ENCODE data around the gene SMAD7.
A peak's percentile ranks its signal among the peaks of the same experiment; 100 is the strongest.

The SMAD7 gene

DNA sequence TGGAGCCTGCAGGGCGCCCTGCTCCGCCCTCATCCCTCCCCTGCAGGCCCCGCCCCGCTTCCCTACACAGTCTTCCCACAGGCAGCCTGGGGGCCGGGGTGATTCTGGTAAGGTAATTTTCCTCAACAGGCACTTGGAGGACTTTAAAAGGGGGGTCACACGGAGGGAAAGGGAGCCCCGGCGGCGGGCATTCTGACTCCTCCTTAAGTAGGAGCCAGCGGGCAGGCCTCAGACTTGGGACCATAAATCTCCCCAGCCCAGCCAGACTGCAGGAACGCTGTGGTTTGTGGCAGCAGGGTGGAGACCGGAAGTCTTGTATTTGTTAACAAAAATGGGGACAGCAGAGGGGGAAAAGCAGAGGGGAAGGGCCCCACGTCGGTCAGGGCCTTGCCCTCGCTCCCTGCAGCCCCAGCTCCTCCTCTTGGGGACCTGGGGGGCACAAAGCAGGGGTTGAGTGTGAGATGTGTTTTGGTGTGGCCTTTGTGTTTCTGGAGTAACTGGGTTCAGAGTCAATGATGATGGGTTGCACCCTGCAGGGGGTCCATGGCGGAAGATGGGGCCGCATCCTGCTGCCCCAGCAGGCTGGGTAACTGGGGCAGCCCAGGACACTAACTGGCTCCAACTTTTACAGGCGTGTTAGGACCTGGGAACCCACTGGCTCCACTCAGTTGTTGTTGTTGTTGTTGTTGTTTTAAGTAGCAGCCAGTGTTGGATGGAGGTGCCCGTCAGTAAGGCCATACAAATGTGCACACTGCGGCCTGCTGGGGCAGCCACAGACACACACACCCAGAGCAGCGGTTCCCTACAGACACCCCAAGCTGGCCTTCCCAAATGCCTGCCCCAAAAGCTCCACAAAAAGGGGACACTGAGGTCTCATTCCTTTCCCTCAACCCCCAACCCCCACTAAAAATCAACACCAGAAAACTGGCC, 27.7 kb downstream of the SMAD7 start:
- H3K27me3 Mint-ChIP-seq = no peaks in the 10 kb centered on the region
- H3K27ac Mint-ChIP-seq = peak overlapping the region; percentile 51
- no peaks in the 10 kb centered on the region for H3K9me3 Mint-ChIP-seq
- peak overlapping the region; percentile 78 for H3K4me3 Mint-ChIP-seq
- H3K36me3 Mint-ChIP-seq = peaks cover 12% of the 10 kb centered on the region
- H3K4me1 Mint-ChIP-seq = peaks cover 61% of the 10 kb centered on the region

DNA sequence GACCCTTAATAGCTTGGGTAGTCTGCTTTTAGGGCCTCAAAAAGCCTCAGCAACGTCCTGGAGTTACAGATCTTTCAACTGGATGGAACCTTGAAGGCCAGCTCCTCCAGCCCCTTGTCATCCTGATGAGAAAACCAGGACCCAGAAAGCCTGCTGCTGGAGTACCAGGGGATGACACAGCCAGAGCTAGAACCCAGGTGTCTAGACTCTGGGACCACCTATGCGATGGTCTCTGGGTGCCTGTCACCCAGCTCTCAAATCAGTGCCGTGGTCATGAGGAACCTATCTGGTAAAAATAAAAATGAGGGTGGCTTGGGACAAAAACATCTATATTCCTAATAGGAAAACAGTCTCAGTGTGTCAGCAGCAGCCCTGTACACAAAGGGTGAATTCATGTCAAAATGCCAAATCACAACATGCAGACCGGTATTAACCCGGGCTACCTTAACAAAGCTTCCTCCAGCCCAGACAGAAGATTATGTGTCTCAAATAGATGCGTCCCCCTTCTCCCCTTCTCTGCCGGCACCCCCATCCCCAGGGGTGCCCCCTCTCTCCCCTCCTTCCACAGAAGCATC, 28.5 kb downstream of the SMAD7 start:
- H3K27me3 Mint-ChIP-seq = no peaks in the 10 kb centered on the region
- H3K9me3 Mint-ChIP-seq = no peaks in the 10 kb centered on the region
- peaks cover 54% of the 10 kb centered on the region for H3K4me1 Mint-ChIP-seq
- H3K36me3 Mint-ChIP-seq = peaks cover 12% of the 10 kb centered on the region
- peak overlapping the region; percentile 78 for H3K4me3 Mint-ChIP-seq
- H3K27ac Mint-ChIP-seq = no peak overlapping the region

DNA sequence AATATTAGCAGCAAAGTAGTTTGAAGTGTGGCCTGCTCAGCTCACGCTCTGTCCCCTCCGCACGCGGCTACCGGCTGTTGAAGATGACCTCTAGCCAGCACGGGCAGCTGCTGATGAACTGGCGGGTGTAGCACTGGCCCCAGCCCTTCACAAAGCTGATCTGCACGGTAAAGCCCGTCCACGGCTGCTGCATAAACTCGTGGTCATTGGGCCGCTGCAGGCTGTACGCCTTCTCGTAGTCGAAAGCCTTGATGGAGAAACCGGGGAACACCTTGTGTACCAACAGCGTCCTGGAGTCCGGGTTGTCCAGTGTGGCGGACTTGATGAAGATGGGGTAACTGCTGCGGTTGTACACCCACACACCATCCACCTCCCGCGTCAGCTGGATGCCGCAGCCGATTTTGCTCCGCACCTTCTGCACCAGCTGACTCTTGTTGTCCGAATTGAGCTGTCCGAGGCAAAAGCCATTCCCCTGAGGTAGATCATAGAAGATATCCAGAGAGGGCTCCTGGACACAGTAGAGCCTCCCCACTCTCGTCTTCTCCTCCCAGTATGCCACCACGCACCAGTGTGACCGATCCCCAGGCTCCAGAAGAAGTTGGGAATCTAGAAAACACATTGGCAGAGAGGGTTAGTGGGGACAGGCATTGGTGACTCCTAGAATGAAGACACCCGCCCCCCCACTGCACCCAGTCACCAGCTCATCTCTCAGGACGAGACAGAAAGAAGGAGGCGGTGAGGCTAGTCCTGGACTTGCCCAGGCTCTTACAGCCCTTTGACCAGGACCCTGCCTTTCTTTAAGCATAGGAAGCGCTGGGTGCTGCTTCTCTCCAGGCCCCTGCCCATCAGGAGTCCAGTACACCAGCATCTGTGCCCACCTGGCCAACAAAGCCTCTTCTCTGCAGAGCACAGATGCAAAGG, 29.2 kb downstream of the SMAD7 start:
- Mint-ChIP-seq H3K27me3 (no peaks in the 10 kb centered on the region), H3K9me3 (no peaks in the 10 kb centered on the region), H3K27ac (no peak overlapping the region), H3K36me3 (peaks cover 7% of the 10 kb centered on the region), H3K4me3 (no peak overlapping the region), H3K4me1 (peaks cover 46% of the 10 kb centered on the region)

DNA sequence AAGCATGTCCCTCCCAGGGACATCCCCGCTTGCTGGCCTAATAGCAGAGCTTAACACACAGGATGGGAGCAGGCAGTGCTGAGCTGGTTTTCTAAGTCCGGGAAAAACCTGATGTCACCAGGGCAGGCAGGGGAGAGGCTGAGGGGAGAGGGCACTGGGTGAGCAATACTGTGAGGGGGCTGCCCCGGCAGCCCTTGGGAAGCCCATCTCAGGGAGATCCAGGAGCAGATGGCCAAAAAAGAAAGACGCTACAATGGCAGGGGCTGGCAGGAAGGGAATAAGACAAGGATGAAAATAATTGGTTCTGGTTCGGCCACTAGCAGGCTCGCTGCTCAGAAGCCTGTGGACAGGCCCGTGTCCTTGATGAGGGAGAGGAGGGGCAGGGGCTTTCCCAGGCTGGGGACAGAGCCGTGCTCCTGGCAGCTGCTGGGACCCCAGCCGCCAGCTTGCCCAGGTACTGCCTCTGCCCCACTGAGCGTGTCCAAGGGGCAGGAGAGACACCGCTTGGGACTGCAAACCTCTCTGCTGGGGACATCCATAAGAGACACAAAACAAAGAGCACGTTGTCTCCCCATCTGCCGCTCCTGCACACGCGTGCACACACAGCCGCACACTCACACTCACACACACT, 30.2 kb downstream of the SMAD7 start:
- Mint-ChIP-seq H3K27ac (no peak overlapping the region), H3K4me1 (peaks cover 41% of the 10 kb centered on the region), H3K4me3 (no peak overlapping the region), H3K27me3 (no peaks in the 10 kb centered on the region), H3K9me3 (no peaks in the 10 kb centered on the region), H3K36me3 (peaks cover 7% of the 10 kb centered on the region)

DNA sequence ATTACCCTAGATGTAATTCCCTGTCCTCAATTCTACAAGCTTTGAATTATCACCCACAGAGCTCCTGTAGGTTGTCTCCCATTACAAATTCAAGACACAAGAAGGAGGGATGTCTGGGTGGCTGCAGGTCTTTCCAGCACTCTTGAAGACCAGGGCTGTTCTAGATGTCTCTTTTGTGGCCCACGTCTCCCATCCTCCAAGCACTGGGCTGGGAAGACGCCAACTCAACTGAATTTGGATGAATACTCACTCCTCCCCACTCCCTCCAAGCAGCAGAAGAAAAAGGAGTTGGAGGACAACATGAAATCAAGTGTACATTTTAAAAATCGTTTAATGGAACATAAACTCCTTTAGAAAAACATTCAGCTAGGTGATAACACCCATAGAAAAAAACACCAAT, 31.2 kb downstream of the SMAD7 start:
- Mint-ChIP-seq H3K4me3 (no peak overlapping the region), H3K27me3 (no peaks in the 10 kb centered on the region), H3K4me1 (peaks cover 32% of the 10 kb centered on the region), H3K36me3 (peaks cover 7% of the 10 kb centered on the region), H3K27ac (no peak overlapping the region), H3K9me3 (no peaks in the 10 kb centered on the region)

DNA sequence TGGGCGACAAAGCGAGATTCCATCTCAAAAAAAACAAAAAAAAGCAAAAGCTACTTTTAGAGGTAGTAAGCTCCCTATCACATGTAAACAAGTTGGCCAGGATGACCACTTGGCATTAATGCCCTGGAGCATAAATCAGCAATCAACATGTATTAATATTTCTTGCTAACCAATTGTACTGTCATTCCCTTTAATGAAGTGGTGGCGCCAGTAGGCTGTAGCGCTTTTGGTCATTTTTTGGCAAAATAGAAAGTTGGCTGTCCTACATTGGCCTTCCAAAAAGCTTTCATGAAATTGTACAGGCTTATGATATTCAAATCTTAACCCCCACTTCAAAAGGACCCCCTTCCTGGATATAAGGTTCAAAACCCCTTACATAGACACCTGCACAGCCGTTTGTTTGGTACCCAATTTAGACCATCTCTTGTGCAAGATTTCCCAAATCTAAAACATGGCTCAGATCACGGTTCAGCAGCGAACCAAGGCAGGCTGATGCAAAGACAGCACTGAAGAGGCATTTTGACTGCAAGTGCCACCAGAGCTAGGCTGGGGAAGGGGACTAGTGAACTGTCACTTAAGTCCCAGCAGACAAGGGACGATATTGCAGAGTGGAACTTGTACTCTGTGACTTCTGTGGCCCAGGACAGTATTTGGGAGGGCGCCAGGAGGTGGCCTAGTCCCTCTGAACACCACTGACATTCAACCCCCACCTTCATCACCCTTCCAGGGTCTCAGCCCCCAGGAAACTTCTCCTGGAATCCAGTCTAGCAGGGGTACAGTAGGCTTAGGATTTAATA, 31.9 kb downstream of the SMAD7 start:
- Mint-ChIP-seq H3K4me3 (no peak overlapping the region), H3K36me3 (peaks cover 7% of the 10 kb centered on the region), H3K9me3 (no peaks in the 10 kb centered on the region), H3K4me1 (peaks cover 25% of the 10 kb centered on the region), H3K27me3 (no peaks in the 10 kb centered on the region), H3K27ac (no peak overlapping the region)

DNA sequence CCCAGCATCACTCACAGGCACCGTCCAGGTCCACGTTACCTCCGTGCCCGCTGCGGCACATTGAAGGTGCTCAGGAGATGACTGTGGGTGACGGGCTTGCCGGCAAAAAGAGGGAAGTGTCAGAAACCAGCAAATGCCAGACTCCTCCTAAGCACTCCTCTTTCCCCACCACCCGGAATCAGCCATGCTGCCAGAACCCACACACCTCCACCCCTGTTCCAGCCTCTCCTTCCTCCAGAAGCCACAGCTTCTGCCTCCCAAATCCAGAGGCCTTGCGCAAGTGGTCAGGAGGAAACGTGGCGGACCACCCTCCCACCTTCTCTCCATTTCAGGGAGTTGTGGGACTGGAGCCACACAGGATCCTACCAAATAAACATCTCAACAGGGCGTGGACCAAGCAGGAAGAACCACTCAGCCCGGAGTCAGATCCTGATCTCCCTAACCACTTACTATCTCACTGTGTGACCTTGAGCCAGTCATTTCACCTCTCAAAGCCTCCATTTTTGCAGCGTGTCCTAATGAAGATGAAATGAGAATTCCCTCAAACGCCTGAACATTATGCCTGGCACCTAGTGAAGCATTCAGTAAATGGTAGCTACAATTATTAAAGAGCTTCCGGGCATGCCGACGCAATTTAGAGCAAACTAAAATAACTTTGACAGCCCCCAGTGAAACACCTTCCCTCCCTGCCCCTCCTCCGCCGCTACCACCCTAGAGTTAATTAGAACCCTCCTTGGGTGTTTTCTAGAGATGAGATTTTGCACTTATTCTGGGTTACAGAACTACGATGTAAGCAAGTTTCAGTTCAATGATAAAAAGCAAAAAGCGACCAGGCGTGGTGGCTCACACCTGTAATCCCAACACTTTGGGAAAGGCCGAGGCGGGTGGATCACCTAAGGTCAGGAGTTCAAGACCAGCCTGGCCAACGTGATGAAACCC, 32.9 kb downstream of the SMAD7 start:
- Mint-ChIP-seq H3K9me3 (no peaks in the 10 kb centered on the region), H3K27me3 (no peaks in the 10 kb centered on the region), H3K27ac (no peak overlapping the region), H3K36me3 (peaks cover 6% of the 10 kb centered on the region), H3K4me3 (no peak overlapping the region), H3K4me1 (peaks cover 20% of the 10 kb centered on the region)

DNA sequence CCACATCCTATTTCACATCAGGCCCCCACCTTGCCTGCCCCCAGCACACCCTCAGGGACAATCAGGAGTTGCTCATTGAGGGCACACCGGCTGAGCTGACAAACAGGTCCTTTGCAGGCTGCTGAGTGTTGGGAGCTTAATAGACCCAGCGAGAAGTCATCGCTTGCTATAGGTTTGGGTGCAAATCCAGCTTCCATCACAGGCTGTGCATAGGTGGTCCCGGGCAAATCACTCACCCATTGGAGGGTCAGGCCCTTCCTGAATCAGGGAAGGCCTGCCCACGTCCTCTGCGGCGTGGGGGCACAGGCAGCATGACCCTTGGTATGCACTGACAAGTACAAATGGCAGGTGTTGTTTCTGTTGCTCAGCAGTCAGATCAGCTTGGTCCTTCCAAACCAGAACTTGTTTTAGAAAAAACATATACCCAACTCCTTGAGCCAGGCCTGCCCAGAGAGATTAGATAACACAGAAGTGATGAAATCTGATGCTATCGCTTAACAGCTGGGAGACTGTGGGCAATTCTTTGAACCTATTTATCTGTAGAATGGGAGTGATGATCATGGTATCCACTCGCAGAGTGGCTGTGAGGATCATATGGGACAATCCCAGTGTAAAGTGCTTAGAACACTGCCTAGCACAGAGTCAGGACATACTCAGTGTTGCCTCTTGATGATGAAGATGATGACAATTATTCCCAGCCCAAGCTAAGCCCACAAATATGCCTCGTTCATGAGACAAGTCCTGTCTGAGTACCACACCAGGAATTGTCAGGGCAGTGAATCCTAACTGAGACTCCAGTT, 34.9 kb downstream of the SMAD7 start:
- Mint-ChIP-seq H3K4me1 (peaks cover 12% of the 10 kb centered on the region), H3K36me3 (peaks cover 4% of the 10 kb centered on the region), H3K27ac (no peak overlapping the region), H3K4me3 (no peak overlapping the region), H3K27me3 (no peaks in the 10 kb centered on the region), H3K9me3 (no peaks in the 10 kb centered on the region)

DNA sequence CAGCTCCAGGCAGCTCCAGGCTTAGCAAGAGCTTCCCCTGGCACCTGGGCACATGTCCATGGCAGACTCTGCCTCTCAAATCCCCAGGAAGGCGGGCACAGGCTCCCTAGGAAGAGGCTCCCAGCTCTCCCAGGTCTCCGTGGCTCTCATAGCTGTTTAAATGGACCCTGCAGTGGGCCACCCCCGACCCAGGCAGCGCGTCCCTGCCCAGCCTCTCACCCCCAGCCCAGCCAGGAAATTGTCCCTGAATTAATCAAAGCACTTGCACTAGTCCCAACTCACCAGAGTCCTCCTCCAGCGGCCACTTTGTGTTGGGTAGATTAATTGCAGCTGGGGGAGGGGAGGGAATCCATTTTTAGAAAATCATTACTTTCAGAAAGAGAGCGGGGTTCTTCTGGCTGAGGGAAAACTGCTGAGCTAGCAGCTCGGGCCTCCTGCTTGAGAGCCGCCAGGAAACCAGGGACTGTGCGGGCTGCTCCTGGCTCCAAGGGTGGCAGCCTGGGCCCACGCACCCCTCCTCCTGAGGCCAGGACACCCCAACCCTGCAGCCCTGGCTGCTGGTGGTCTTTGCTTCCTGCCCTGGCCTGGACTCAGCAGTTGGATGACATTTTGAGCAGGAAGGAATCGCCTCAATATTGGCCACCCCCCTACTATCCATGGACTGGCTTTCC, 36.0 kb downstream of the SMAD7 start:
- no peaks in the 10 kb centered on the region for H3K36me3 Mint-ChIP-seq
- peaks cover 16% of the 10 kb centered on the region for H3K4me1 Mint-ChIP-seq
- H3K27me3 Mint-ChIP-seq = no peaks in the 10 kb centered on the region
- H3K27ac Mint-ChIP-seq = no peak overlapping the region
- no peak overlapping the region for H3K4me3 Mint-ChIP-seq
- no peaks in the 10 kb centered on the region for H3K9me3 Mint-ChIP-seq

DNA sequence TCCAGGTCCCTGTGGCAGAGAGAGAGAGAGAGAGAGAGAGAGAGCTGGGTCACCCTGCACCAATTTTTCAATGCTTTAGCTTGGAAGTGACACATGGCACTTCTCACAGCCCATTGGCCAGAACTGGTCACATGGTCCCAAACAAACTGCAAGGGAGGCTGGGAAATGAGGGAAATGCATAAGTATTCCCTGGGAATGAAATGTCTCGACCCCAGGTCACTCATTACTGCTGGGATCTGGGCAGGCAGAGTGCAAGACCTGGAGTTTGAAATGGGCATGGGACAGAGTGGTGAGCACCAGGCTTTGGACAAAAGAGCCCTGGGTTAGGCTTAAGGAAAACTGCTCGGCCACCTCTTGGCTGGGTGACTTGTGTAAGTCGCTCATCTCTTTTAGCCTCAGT, 37.0 kb downstream of the SMAD7 start:
- H3K36me3 Mint-ChIP-seq = no peaks in the 10 kb centered on the region
- H3K27me3 Mint-ChIP-seq = no peaks in the 10 kb centered on the region
- no peaks in the 10 kb centered on the region for H3K9me3 Mint-ChIP-seq
- no peak overlapping the region for H3K27ac Mint-ChIP-seq
- peaks cover 23% of the 10 kb centered on the region for H3K4me1 Mint-ChIP-seq
- H3K4me3 Mint-ChIP-seq = no peak overlapping the region

DNA sequence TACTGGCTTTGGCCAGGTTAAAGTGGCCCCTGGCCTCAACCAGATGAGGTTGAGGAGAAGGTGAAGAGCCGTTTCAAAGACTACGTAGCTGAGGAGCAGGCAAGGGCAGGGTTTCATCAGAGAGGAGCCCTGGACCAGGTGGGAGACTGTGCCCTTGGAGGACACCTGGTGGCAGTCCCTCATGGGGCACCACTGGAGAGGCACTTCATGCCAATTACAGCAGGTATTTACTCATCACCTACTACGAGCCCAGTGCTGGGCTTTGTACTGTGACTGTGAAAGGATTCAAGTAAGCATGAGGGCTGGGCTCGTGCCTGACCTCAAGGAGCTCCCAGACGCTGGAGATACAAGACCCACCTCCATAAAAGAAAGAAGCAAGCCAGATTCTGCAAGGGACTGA, 37.6 kb downstream of the SMAD7 start:
- H3K9me3 Mint-ChIP-seq = no peaks in the 10 kb centered on the region
- peaks cover 23% of the 10 kb centered on the region for H3K4me1 Mint-ChIP-seq
- H3K27ac Mint-ChIP-seq = no peak overlapping the region
- no peaks in the 10 kb centered on the region for H3K36me3 Mint-ChIP-seq
- H3K27me3 Mint-ChIP-seq = no peaks in the 10 kb centered on the region
- no peak overlapping the region for H3K4me3 Mint-ChIP-seq

DNA sequence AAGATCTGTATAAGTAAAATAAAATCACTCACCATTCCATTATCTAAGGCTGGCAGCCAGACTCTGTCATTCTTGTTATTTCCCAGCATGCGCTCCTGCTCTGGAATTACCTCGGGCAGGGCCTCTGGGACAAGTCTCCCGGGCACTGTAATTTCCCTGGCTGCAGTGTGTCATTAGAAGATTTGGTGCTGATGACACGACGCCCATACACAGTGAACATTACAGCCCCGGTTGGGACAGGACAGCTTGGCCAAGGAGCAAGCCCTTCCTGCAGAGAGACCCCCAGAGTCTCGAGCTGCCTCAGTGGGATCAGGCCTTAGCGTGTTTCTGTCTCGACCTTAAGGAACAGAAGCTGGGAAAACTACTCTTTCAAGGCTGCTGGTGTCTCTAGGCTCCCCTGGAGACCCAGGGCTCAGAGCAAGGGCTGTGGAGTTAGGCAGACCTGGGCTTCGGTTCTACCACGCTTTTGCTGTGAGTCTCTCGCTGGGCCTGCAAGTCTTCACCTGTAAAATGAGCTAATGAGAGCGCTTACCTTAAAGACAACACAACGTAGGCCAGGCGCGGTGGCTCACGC, 39.7 kb downstream of the SMAD7 start:
- H3K9me3 Mint-ChIP-seq = no peaks in the 10 kb centered on the region
- no peak overlapping the region for H3K4me3 Mint-ChIP-seq
- no peak overlapping the region for H3K27ac Mint-ChIP-seq
- H3K27me3 Mint-ChIP-seq = no peaks in the 10 kb centered on the region
- peaks cover 23% of the 10 kb centered on the region for H3K4me1 Mint-ChIP-seq
- no peaks in the 10 kb centered on the region for H3K36me3 Mint-ChIP-seq
